Mammary epithelial cell (primary cell): ENCODE measurements around the gene NUDT3.

ENCODE experiments used
- EZH2 ChIP-seq: IDR thresholded peaks from 2 replicates; pipeline ENCODE4 v1.6.1; 2012; ENCODE audit warnings: low read length, inconsistent platforms, borderline replicate concordance
- TF ChIP-seq, protein P1 (sequence below), 2 donors: IDR thresholded peaks in 1 of 2; conservative IDR thresholded peaks in 1 of 2; 2 replicates each; pipeline ENCODE4 v1.5.1; 2011 to 2012; ENCODE audit warnings: inconsistent platforms in 2 of 2, low read length in 2 of 2, mild to moderate bottlenecking in 2 of 2, control low read depth in 1 of 2, low read depth in 1 of 2; ENCODE audit not compliant: insufficient read depth in 1 of 2; ENCODE audit errors: extremely low read depth in 1 of 2

DNA sequence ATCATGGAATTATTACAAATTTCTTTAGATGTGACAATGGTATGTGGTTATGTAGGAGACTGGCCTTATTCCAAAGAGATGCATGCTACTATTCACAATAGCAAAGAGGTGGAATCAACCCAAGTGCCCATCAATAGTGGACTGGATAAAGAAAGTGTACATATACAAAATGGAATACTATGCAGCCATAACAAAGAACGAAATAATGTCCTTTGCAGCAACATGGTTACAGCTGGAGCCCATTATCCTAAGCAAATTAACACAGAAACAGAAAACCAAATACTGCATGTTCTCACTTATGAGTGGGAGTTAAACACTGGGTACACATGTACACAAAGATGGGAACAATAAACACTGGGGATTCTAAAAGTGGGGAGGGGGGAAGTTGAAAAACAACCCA, 69.7 kb downstream of the NUDT3 start:
- TF ChIP-seq, protein P1, sequence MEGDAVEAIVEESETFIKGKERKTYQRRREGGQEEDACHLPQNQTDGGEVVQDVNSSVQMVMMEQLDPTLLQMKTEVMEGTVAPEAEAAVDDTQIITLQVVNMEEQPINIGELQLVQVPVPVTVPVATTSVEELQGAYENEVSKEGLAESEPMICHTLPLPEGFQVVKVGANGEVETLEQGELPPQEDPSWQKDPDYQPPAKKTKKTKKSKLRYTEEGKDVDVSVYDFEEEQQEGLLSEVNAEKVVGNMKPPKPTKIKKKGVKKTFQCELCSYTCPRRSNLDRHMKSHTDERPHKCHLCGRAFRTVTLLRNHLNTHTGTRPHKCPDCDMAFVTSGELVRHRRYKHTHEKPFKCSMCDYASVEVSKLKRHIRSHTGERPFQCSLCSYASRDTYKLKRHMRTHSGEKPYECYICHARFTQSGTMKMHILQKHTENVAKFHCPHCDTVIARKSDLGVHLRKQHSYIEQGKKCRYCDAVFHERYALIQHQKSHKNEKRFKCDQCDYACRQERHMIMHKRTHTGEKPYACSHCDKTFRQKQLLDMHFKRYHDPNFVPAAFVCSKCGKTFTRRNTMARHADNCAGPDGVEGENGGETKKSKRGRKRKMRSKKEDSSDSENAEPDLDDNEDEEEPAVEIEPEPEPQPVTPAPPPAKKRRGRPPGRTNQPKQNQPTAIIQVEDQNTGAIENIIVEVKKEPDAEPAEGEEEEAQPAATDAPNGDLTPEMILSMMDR (conservative IDR thresholded peaks at IDR 0.05 in 1 of 2, IDR thresholded peaks at IDR 0.05 in 1 of 2; ENCODE audit: extremely low read depth in 1 of 2, insufficient read depth in 1 of 2, low read depth in 1 of 2, low read length in 2 of 2) = no peak
- TF ChIP-seq EZH2 = no peak
